Measurements from ENCODE around the gene ADGRD2. TPM values are rescaled to one million over a fixed set of nuclear protein-coding genes. Genes with fewer than 3 reads are reported as not detected.
A peak's percentile ranks its signal among the peaks of the same experiment; 100 is the strongest.

Gene ADGRD2
- total and polyA plus RNA-seq, 3 donors from 2014 or later = 0.31 to 1.5 (median 0.74) TPM

DNA sequence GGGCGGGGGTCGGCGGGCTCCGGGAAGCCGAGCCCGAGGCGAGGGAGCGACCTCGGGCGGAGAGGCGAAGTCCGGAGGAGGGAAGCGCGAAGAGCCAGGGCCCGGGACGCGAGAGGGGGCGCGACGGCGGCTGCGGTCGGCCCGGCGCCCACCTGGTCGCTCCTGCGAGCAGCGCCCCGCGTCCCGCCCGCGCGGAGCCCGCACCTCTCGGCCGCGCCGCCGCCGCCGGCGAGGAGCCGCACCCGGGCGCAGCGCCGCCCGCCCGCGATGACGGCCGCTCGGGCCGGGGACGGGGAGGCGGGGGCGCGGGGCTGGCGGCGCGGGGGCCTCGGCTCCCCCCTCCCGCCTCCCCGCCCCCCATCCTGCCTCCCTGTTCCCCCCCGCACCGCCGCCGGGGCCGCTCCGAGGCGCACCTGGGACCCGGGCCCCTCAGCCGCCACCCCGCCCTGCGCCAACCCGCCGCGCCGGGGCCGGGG lies 54.3 kb downstream of the ADGRD2 start:
- intact Hi-C loops (cut with DNase I; ENCODE audit: low total_unique reads) = no loop called here
- H3K4me3 ChIP-seq = peak overlapping the region; percentile 42 to 76
- no peak for DNase-seq
- WGBS, 2 donors = 1% methylated on average over 72 of the region's 81 CpGs; no CpG with 5 or more reads in 1 of the 2 donors
- peaks cover 24% of the 10 kb centered on the region for H3K4me1 ChIP-seq
- H3K27ac ChIP-seq = no peak overlapping the region
- no peaks in the 10 kb centered on the region for H3K36me3 ChIP-seq (ENCODE audit: low read depth, missing control alignments)
- H3K9me3 ChIP-seq = no peaks in the 10 kb centered on the region
- no peaks in the 10 kb centered on the region for H3K27me3 ChIP-seq
- TF ChIP-seq, protein P1, sequence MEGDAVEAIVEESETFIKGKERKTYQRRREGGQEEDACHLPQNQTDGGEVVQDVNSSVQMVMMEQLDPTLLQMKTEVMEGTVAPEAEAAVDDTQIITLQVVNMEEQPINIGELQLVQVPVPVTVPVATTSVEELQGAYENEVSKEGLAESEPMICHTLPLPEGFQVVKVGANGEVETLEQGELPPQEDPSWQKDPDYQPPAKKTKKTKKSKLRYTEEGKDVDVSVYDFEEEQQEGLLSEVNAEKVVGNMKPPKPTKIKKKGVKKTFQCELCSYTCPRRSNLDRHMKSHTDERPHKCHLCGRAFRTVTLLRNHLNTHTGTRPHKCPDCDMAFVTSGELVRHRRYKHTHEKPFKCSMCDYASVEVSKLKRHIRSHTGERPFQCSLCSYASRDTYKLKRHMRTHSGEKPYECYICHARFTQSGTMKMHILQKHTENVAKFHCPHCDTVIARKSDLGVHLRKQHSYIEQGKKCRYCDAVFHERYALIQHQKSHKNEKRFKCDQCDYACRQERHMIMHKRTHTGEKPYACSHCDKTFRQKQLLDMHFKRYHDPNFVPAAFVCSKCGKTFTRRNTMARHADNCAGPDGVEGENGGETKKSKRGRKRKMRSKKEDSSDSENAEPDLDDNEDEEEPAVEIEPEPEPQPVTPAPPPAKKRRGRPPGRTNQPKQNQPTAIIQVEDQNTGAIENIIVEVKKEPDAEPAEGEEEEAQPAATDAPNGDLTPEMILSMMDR (IDR thresholded peaks at IDR 0.05) = no peak
- TF ChIP-seq POLR2A (IDR thresholded peaks at IDR 0.05) = no peak

DNA sequence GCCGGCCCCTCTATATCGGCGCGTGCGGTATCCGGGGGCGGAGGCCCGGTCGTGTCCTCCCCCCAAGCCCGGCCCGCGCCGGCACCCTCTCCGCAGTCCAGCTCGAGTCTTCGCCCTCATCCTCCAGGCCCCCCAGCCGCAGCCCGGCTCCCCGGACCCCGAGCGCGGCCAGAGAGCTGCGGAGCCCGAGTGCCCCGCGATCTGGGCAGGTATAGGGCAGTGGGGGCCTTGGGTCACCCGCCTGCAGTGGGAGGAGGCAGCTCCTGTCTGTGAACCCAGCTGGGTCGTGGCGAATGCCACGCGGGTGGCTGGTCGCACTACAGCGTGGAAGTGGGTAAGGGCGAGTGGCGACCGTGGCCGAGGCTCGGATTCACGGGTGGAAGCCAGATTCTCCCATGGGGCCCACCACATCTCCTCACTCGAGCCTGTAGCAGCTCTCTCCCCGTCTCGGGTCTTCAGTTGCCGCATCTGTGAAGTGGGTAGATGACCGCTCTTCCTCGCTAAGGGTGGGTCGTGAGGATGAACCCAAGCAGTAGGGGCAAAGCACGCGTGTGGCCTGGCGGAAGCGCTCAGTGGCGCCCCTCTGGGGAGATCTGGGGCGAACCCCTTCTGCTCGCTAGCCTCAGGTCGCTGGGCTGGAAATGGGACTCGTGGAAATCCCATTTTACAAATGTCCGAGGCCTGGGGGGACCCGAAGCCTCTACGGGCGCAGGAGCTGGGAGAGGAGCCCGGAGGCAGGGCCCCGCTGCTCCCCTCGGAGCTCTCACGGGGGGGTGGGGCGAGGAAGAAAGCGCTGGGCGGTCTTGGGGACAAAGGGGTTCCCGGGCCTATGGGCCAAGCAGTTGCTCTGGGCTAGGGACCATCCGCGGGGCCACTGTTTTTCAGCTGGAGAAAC lies 55.0 kb downstream of the ADGRD2 start:
- H3K36me3 ChIP-seq (ENCODE audit: low read depth, missing control alignments) = no peaks in the 10 kb centered on the region
- no peak for DNase-seq
- intact Hi-C loops (cut with DNase I; ENCODE audit: low total_unique reads) = no loop called here
- H3K27ac ChIP-seq = peak overlapping the region in 1 of 2 donors; percentile 53
- no peaks in the 10 kb centered on the region for H3K27me3 ChIP-seq
- 33 to 56% methylated on average over 19 to 68 of the region's 69 CpGs for WGBS, 2 donors
- peak overlapping the region in 1 of 2 donors; percentile 76 for H3K4me3 ChIP-seq
- H3K4me1 ChIP-seq = peaks cover 24% of the 10 kb centered on the region
- TF ChIP-seq, protein P1 (IDR thresholded peaks at IDR 0.05) = no peak
- no peak for TF ChIP-seq POLR2A (IDR thresholded peaks at IDR 0.05)
- H3K9me3 ChIP-seq = no peaks in the 10 kb centered on the region

DNA sequence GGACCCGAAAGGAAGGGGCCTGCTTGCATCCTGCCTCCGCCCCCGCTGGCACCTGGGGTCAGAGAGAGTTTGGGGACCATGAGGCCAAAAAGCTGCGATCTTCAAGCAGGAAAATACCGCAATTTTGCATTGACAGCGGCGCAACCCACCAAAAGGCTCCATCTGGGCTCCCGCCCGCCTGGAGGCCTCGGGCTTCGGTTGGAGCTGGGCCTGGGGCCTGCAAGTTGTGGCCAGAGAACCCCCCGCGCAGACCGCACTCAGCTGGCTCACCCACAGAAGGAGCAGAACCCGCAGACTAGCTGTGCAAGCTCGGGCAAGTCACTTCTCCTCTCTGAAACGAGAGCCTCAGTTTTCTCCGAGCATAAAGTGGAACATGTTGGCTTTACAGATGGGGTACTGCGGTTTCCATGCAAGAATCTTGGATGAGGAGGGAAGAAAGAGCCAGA lies 55.7 kb downstream of the ADGRD2 start:
- no peaks in the 10 kb centered on the region for H3K9me3 ChIP-seq
- TF ChIP-seq, protein P1 (IDR thresholded peaks at IDR 0.05) = no peak
- no peak for TF ChIP-seq POLR2A (IDR thresholded peaks at IDR 0.05)
- 29 to 51% methylated on average over 4 to 19 of the region's 19 CpGs for WGBS, 2 donors
- intact Hi-C loops (cut with DNase I; ENCODE audit: low total_unique reads) = no loop called here
- H3K36me3 ChIP-seq (ENCODE audit: low read depth, missing control alignments) = no peaks in the 10 kb centered on the region
- H3K4me1 ChIP-seq = peaks cover 24% of the 10 kb centered on the region
- H3K27ac ChIP-seq = peak overlapping the region in 1 of 2 donors; percentile 53
- DNase-seq = no peak
- H3K4me3 ChIP-seq = peak overlapping the region in 1 of 2 donors; percentile 76
- H3K27me3 ChIP-seq = no peaks in the 10 kb centered on the region

DNA sequence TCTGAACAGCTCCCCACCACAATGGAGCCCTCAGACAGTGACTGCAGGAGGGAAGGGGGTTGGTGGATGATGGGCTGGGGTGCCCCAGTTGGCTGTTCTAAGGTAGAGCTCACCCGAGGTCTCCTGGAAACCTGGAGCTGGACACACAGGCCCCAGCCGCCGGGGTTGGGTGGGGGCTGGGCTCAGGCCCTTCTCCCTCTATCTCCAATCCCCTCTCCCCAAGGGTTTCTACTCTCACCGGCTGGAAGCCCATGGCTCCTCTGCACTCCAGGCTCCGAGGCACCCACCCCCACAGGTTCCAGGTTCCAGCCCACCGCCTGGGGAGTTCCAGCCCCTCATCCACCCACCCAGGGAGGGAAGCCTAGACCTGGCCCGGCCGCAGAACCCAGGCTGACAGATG lies 56.2 kb downstream of the ADGRD2 start:
- 21 to 33% methylated on average over 5 to 6 of the region's 8 CpGs for WGBS, 2 donors
- no peak for TF ChIP-seq POLR2A (IDR thresholded peaks at IDR 0.05)
- TF ChIP-seq, protein P1 (IDR thresholded peaks at IDR 0.05) = no peak
- peak overlapping the region; percentile 61 to 76 for H3K4me3 ChIP-seq
- H3K27me3 ChIP-seq = no peaks in the 10 kb centered on the region
- no peaks in the 10 kb centered on the region for H3K9me3 ChIP-seq
- peak overlapping the region; percentile 53 to 78 for H3K27ac ChIP-seq
- peaks cover 29% of the 10 kb centered on the region for H3K4me1 ChIP-seq
- intact Hi-C loops (cut with DNase I; ENCODE audit: low total_unique reads) = no loop called here
- DNase-seq = no peak
- H3K36me3 ChIP-seq (ENCODE audit: low read depth, missing control alignments) = no peaks in the 10 kb centered on the region

Data from testis (tissue), 3 donors.